Measurements from ENCODE around the gene TRAP1. TPM values are rescaled to one million over a fixed set of nuclear protein-coding genes. Genes with fewer than 3 reads are reported as not detected.

The TRAP1 gene
- total RNA-seq, 1 experiment from 2014 or later, result 137 TPM

- BruUV-seq (replicated peaks), result no TSS peak
- ChIA-PET CTCF (interaction anchor here (0.5 kb wide), 1 partner anchor 1199 kb away, joined by 3 read pairs; no protein-coding TSS in a partner anchor), POLR2A (no interaction called here)
- ATAC-seq (no peak), DNase-seq (ENCODE audit: low read depth, low spot score) (no peak)
- Histone ChIP-seq H3K27me3 (ENCODE audit: control insufficient read depth, insufficient read depth, low read length) (no peaks in the 10 kb centered on the region), H3K27ac (ENCODE audit: low read length) (no peak overlapping the region), H3K4me3 (ENCODE audit: low read depth in 2 of 2, low read length in 2 of 2) (no peak overlapping the region), H3K9me3 (ENCODE audit: control insufficient read depth, insufficient read depth, low read depth, low read length) (no peaks in the 10 kb centered on the region), H3K36me3 (ENCODE audit: control insufficient read depth, insufficient read depth, low read length) (no peaks in the 10 kb centered on the region), H3K4me1 (ENCODE audit: control insufficient read depth, insufficient read depth, low read length) (peaks cover 27% of the 10 kb centered on the region)
- intact Hi-C loops (cut with micrococcal nuclease; ENCODE audit: unreplicated experiment), result no loop called here
- TF ChIP-seq SIN3A (IDR thresholded peaks at IDR 0.05; ENCODE audit: borderline replicate concordance, insufficient read depth, low read depth, low read length), result no peak
- no peak for TF ChIP-seq TCF7L2 (IDR thresholded peaks at IDR 0.05; ENCODE audit: low read depth, low read length)
- TF ChIP-seq REST (IDR thresholded peaks at IDR 0.05; ENCODE audit: insufficient read depth in 1 of 2, low read depth in 2 of 2, low read length in 1 of 2), result no peak
- TF ChIP-seq CTCF (IDR thresholded peaks at IDR 0.05), result no peak
- TF ChIP-seq POLR2AphosphoS5 (IDR thresholded peaks at IDR 0.05; ENCODE audit: low read depth, low read length), result no peak
- in situ Hi-C loops (cut with HindIII; ENCODE audit: low pct_unique_long_range_greater_than_20kb, low sequenced_read_pairs), result no loop called here
Measured at GRCh38 chr16:3642397-3643094, 74.8 kb downstream of the TRAP1 start.

- intact Hi-C loops (cut with micrococcal nuclease; ENCODE audit: unreplicated experiment), result no loop called here
- TF ChIP-seq SIN3A (IDR thresholded peaks at IDR 0.05; ENCODE audit: borderline replicate concordance, insufficient read depth, low read depth, low read length) (no peak), CTCF (IDR thresholded peaks at IDR 0.05) (no peak), TCF7L2 (IDR thresholded peaks at IDR 0.05; ENCODE audit: low read depth, low read length) (no peak), POLR2AphosphoS5 (IDR thresholded peaks at IDR 0.05; ENCODE audit: low read depth, low read length) (no peak), REST (IDR thresholded peaks at IDR 0.05; ENCODE audit: insufficient read depth in 1 of 2, low read depth in 2 of 2, low read length in 1 of 2) (no peak)
- H3K4me1 ChIP-seq (ENCODE audit: control insufficient read depth, insufficient read depth, low read length), result peaks cover 28% of the 10 kb centered on the region
- H3K9me3 ChIP-seq (ENCODE audit: control insufficient read depth, insufficient read depth, low read depth, low read length), result no peaks in the 10 kb centered on the region
- ChIA-PET POLR2A (no interaction called here), CTCF (no interaction called here)
- H3K27ac ChIP-seq (ENCODE audit: low read length), result no peak overlapping the region
- in situ Hi-C loops (cut with HindIII; ENCODE audit: low pct_unique_long_range_greater_than_20kb, low sequenced_read_pairs), result no loop called here
- ATAC-seq, result no peak
- no peak for DNase-seq (ENCODE audit: low read depth, low spot score)
- H3K27me3 ChIP-seq (ENCODE audit: control insufficient read depth, insufficient read depth, low read length), result no peaks in the 10 kb centered on the region
- H3K4me3 ChIP-seq (ENCODE audit: low read depth in 2 of 2, low read length in 2 of 2), result no peak overlapping the region
- H3K36me3 ChIP-seq (ENCODE audit: control insufficient read depth, insufficient read depth, low read length), result no peaks in the 10 kb centered on the region
- BruUV-seq (replicated peaks), result no TSS peak
Measured at GRCh38 chr16:3641801-3642396, 75.4 kb downstream of the TRAP1 start.

All from Panc1 (cell line).